HG02571 (cell line): ENCODE measurements around the gene CHEK2.
"Not testable (repeated sequence)": the region's sequence is repeated elsewhere in the genome, so short reads cannot be mapped to it uniquely, and the experiment has no call there.

Experiments used
- ATAC-seq: cut with Tn5 transposase; IDR thresholded peaks from one replicate; pipeline ENCODE4 v1.9.1; 2021; ENCODE audit warnings: mild to moderate bottlenecking, moderate library complexity; ENCODE audit not compliant: unreplicated experiment

CHEK2 gene

GRCh38 chr22:28741785-28742561 lies at the start of gene CHEK2, which contains the start of gene HSCB:
CHEK2 (minus strand) TSS chr22:28741820; CDS start chr22:28734721, 7,099 bp downstream.
HSCB (plus strand) TSS chr22:28742039; CDS start chr22:28742096, 57 bp downstream.
- peak; percentile 92 for ATAC-seq

- ATAC-seq: no peak
These were observed 49.5 kb upstream of the CHEK2 start for GRCh38 chr22:28791124-28791523.

- no peak for ATAC-seq
These were observed 47.0 kb upstream of the CHEK2 start for GRCh38 chr22:28788601-28789000.

GRCh38 chr22:28783786-28784671 lies 42.4 kb upstream of the CHEK2 start:
- ATAC-seq: no peak

- ATAC-seq: no peak
These were observed 38.7 kb upstream of the CHEK2 start for GRCh38 chr22:28780296-28780695.

GRCh38 chr22:28779833-28780232 lies 38.2 kb upstream of the CHEK2 start:
- no peak for ATAC-seq

- no peak for ATAC-seq
These were observed 32.8 kb upstream of the CHEK2 start for GRCh38 chr22:28774378-28774777.

GRCh38 chr22:28773461-28773867 lies 31.8 kb upstream of the CHEK2 start:
- ATAC-seq: peak; percentile 16

GRCh38 chr22:28772633-28773460 lies 31.2 kb upstream of the CHEK2 start, which contains the start of gene CCDC117:
CCDC117 (plus strand) TSS chr22:28772695; CDS start chr22:28772850, 155 bp downstream.
- peak; percentile 83 for ATAC-seq

- no peak for ATAC-seq
These were observed 29.7 kb upstream of the CHEK2 start for GRCh38 chr22:28771195-28771791.

GRCh38 chr22:28769394-28770085 lies 27.9 kb upstream of the CHEK2 start:
- ATAC-seq: no peak

- ATAC-seq: no peak
These were observed 27.2 kb upstream of the CHEK2 start for GRCh38 chr22:28768701-28769393.

- no peak for ATAC-seq
These were observed 25.0 kb upstream of the CHEK2 start for GRCh38 chr22:28766628-28767027.

GRCh38 chr22:28762000-28762399 lies 20.4 kb upstream of the CHEK2 start:
- ATAC-seq: not testable (repeated sequence)

GRCh38 chr22:28761449-28761755 lies 19.8 kb upstream of the CHEK2 start:
- ATAC-seq: no peak

- ATAC-seq: no peak
These were observed 18.4 kb upstream of the CHEK2 start for GRCh38 chr22:28759861-28760560.

GRCh38 chr22:28754512-28754911 lies 12.9 kb upstream of the CHEK2 start:
- ATAC-seq: not testable (repeated sequence)

- no peak for ATAC-seq
These were observed 8.9 kb upstream of the CHEK2 start for GRCh38 chr22:28750471-28750881.

GRCh38 chr22:28743852-28744251 lies 2.2 kb upstream of the CHEK2 start:
- ATAC-seq: no peak
